Measurements from ENCODE around the gene NCAM1.
"Not testable (repeated sequence)": the region's sequence is repeated elsewhere in the genome, so short reads cannot be mapped to it uniquely, and the experiment has no call there.

The NCAM1 gene

GRCh38 chr11:112961146-112961668 lies at the start of gene NCAM1:
TSS of gene NCAM1 (plus strand) at chr11:112961420.
- no peak for FAIRE-seq

DNA sequence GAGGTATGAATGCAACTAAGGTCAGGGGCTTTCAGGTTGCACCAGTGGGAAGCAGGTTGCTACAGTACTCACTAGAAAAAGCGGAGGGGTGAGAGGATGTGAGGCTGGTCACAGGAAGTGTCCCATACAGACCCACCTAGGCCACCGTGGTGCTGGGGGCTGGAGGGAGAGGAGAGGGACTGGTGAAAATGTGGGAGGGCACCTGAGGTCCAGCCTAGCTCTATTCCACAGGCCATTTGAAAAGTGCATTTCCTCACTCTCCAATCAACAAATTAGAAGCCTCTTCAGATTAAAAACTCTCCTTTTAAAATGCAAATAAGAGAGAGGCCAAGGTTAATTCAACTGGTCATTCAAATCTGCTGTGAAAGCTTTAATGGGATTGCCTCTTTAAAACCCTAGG lies 38.6 kb upstream of the NCAM1 start:
- no peak for FAIRE-seq

DNA sequence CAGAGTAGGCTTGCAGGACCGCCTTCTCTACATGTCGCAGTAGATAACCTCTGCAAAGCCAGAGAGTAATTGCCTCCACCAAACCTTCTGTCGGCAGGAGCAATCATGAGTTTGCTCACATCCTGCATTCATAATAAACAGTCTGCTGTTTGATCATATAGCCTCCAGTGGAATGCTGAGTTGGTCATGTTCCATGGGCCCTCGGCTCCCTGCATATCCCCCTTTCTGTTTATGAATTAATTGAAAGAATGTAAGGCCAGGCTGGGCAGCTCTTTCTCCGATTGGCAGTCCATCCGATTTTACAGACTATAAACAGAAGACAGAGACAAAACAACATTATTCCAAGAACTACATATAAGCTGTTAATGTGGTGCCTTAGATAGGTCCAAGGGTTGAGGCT lies 36.4 kb upstream of the NCAM1 start:
- not testable (repeated sequence) for FAIRE-seq

- FAIRE-seq, result no peak
These were observed 35.5 kb upstream of the NCAM1 start for GRCh38 chr11:112925516-112926310.

DNA sequence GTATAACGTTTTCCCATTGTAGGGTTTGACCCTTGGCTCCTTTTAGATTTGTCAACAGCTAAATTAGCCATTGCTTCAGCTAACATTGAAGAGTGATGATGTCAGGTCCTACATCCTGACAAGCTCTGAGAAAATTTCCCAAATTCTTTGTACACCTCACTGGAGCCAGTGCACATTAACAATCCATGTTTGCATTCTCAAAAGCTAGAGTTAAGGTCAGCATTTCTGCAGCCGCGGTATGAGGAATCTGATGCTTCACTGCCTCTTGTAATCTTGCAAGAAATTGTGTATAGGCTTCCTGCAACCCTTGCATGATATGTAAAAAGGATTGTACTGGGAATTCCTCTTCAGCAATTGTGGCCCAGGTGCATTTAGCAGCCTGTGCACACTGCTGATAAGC lies 33.1 kb upstream of the NCAM1 start:
- FAIRE-seq, result no peak

DNA sequence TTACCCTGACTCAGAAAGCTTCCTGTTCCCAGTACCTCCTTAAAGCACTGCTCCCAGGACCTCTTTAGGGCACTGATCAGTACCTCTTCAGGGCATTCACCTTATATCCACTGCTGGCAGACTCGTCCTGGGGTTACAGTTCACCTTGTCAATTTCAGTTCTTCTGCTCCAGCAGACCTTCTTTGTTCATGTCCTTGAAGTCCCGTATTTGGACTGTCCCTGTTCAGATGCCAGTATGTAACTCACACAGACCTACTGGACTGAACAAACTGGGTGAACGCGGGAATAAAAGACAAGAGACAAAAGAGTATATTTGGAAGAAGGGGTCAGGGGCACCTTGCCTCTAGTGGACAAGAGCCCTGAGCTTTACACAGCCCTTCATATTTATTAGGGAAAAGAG lies 31.8 kb upstream of the NCAM1 start:
- FAIRE-seq, result no peak

- FAIRE-seq, result no peak
These were observed 29.5 kb upstream of the NCAM1 start for GRCh38 chr11:112931703-112932102.

- FAIRE-seq, result no peak
These were observed 28.6 kb upstream of the NCAM1 start for GRCh38 chr11:112932593-112932992.

DNA sequence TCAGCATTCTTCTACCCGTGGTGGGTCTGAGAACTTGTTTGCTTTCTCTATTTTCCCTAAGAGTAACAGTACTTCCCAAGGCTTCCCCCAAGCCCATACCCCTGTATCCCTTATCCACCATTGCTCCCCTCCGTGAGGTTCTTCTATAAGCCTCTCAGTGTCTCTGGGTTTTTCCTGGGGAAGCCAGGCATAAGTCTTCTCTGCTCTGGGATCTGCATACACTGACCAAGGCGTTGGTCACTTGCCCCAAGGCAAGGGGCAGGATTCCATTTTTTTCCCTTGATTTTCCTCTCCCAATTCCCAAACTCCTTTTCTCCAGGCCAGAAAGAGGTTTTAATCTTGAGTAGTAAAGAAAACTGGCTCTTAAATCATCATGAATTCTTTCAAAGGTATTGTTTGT lies 27.2 kb upstream of the NCAM1 start:
- no peak for FAIRE-seq

- FAIRE-seq, result no peak
These were observed 20.1 kb upstream of the NCAM1 start for GRCh38 chr11:112941104-112941503.

DNA sequence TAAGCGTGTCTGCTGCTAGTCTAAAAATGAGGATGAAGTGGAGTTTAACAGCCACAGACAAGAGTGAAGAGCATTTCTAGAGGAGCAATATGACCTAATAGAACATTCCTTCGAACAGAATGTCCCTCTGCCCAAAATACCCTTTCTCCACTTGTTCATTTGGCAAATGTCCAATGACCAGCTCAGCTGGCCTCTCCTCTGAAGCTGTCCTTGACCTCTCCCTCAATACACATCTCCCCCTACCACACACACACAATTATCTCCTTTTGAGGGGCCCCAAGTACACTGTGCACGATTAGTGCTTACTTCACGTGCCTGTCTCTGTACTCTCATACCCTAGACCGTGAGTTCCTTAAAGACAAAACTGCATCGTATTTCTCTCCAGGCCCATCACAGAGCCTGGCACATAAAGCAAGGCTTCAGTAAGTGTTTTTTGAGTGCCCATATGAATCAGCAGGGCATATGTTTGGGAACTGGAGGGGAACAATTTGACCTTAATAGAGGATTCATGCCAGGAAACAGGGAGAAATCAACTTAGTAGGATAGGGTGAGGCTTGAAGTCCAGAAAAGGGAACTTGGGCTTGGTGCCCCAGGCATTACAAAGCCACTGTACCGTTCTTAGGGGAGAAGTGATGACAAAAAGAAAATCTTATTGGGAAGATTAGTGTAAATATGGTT lies 18.1 kb upstream of the NCAM1 start:
- FAIRE-seq, result no peak

GRCh38 chr11:112946866-112947265 lies 14.4 kb upstream of the NCAM1 start:
- FAIRE-seq, result no peak

- no peak for FAIRE-seq
These were observed 11.2 kb upstream of the NCAM1 start for GRCh38 chr11:112949781-112950575.

GRCh38 chr11:112958670-112959069 lies 2.5 kb upstream of the NCAM1 start:
- no peak for FAIRE-seq

- no peak for FAIRE-seq
These were observed 745 bp downstream of the NCAM1 start for GRCh38 chr11:112961751-112962578.

GRCh38 chr11:112962579-112963367 lies 1.6 kb downstream of the NCAM1 start:
- no peak for FAIRE-seq

GRCh38 chr11:112963368-112963955 lies 2.2 kb downstream of the NCAM1 start:
- FAIRE-seq, result no peak

- FAIRE-seq, result no peak
These were observed 4.4 kb downstream of the NCAM1 start for GRCh38 chr11:112965656-112966055.

- no peak for FAIRE-seq
These were observed 5.3 kb downstream of the NCAM1 start for GRCh38 chr11:112966561-112966960.

- no peak for FAIRE-seq
These were observed 5.9 kb downstream of the NCAM1 start for GRCh38 chr11:112967082-112967481.

All from A204.1 (cell line).